HepG2 (cell line): ENCODE measurements around the gene DPEP2NB. TPM values are rescaled to one million over a fixed set of nuclear protein-coding genes. Genes with fewer than 3 reads are reported as not detected.

Experiments
- ARID5B ChIP-seq: IDR thresholded peaks from 2 replicates; pipeline ENCODE4 v1.4.0; 2020; ENCODE audit warnings: mild to moderate bottlenecking, missing genetic modification reagents
- BORCS8-MEF2B ChIP-seq: sonication (generic); formaldehyde crosslinking; IDR thresholded peaks from 2 replicates; pipeline ENCODE4 v1.8.0; 2022; ENCODE audit warnings: mild to moderate bottlenecking, missing genetic modification reagents
- HNRNPK ChIP-seq: fragments of 200-400 bp; formaldehyde crosslinking; IDR thresholded peaks from 2 replicates; pipeline ENCODE4 v1.6.1; 2018; ENCODE audit warnings: low read length, low read depth, moderate library complexity, mild to moderate bottlenecking; ENCODE audit not compliant: poor library complexity, severe bottlenecking
- KDM4B ChIP-seq: sonication (generic); formaldehyde crosslinking; IDR thresholded peaks from 2 replicates; pipeline ENCODE4 v1.4.0; 2020; ENCODE audit warnings: missing genetic modification reagents
- MAZ ChIP-seq, 2 experiments: sonication (generic) in 1 of 2; formaldehyde crosslinking in 1 of 2; IDR thresholded peaks; 2 replicates each; pipeline versions ENCODE4 v1.5.0 to v1.6.1; 2012 to 2020; ENCODE audit warnings: low read depth in 2 of 2, mild to moderate bottlenecking in 2 of 2, borderline replicate concordance in 1 of 2, improper control_type of control experiment in 1 of 2, low read length in 1 of 2, missing genetic modification reagents in 1 of 2, moderate library complexity in 1 of 2
- MIER3 ChIP-seq: IDR thresholded peaks from 2 replicates; pipeline ENCODE4 v1.6.1; 2016; ENCODE audit warnings: missing compliant biosample characterization, borderline replicate concordance
- MNT ChIP-seq: fragments of 450-650 bp; IDR thresholded peaks from 2 replicates; pipeline ENCODE4 v1.6.1; 2016
- NR2F2 ChIP-seq: IDR thresholded peaks from 2 replicates; pipeline ENCODE4 v1.6.1; 2012; ENCODE audit warnings: low read depth, inconsistent platforms, borderline replicate concordance
- NR3C1 ChIP-seq: sonication (generic); formaldehyde crosslinking; IDR thresholded peaks from 2 replicates; pipeline ENCODE4 v1.4.0; 2020; ENCODE audit warnings: missing genetic modification reagents
- PCBP1 ChIP-seq: fragments of 200-400 bp; formaldehyde crosslinking; IDR thresholded peaks from 2 replicates; pipeline ENCODE4 v1.6.1; 2017; ENCODE audit warnings: mild to moderate bottlenecking, low read depth, low read length, borderline replicate concordance
- REST ChIP-seq, 2 experiments: IDR thresholded peaks; 2 replicates each; pipeline ENCODE4 v1.6.1; 2011 to 2012; ENCODE audit warnings: low read length in 2 of 2, borderline replicate concordance in 1 of 2, low read depth in 1 of 2, mild to moderate bottlenecking in 1 of 2, moderate library complexity in 1 of 2
- RNF2 ChIP-seq: fragments of 450-650 bp; conservative IDR thresholded peaks from 2 replicates; pipeline ENCODE4 v1.6.1; 2016; ENCODE audit warnings: low read depth
- SRF ChIP-seq: IDR thresholded peaks from 2 replicates; pipeline ENCODE4 v1.6.1; 2011; ENCODE audit warnings: mild to moderate bottlenecking, low read depth, low read length, moderate library complexity
- SUZ12 ChIP-seq: fragments of 150-350 bp; IDR thresholded peaks from 2 replicates; pipeline ENCODE4 v1.6.1; 2014; ENCODE audit warnings: low read depth, low read length
- ZNF224 ChIP-seq: sonication (generic); formaldehyde crosslinking; IDR thresholded peaks from 2 replicates; pipeline ENCODE4 v1.5.0; 2020; ENCODE audit warnings: mild to moderate bottlenecking, missing genetic modification reagents
- ZNF44 ChIP-seq: sonication (generic); formaldehyde crosslinking; IDR thresholded peaks from 2 replicates; pipeline ENCODE4 v1.5.1; 2020; ENCODE audit warnings: mild to moderate bottlenecking, missing genetic modification reagents
- ZNF510 ChIP-seq: sonication (generic); formaldehyde crosslinking; IDR thresholded peaks from 2 replicates; pipeline ENCODE4 v1.4.0; 2020; ENCODE audit warnings: low read depth, mild to moderate bottlenecking, missing genetic modification reagents
- ZNF788 ChIP-seq: sonication (generic); formaldehyde crosslinking; IDR thresholded peaks from 2 replicates; pipeline ENCODE4 v1.5.0; 2020; ENCODE audit warnings: mild to moderate bottlenecking, missing genetic modification reagents, borderline replicate concordance
- polyA plus RNA-seq, 8 experiments: library from polyadenylated mRNA; depleted of rRNA in 3 of 8; stranded (reverse) in 7 of 8; unstranded in 1 of 8; fragments of >200 nt; fragmentation: Illumina TruSeq in 4 of 8; extraction: Trizol in 4 of 8; gene quantifications; 2 replicates each; pipeline versions ENCODE4 v1.2.1 to v1.2.3, GENCODE V29; 2011 to 2016; ENCODE audit warnings: low read depth in 4 of 8, missing spikeins in 1 of 8, mixed read lengths in 1 of 8; ENCODE audit not compliant: insufficient read depth in 1 of 8
- total RNA-seq, 5 experiments: library from RNA; depleted of rRNA; stranded (reverse); fragments of >200 nt; fragmentation: Illumina TruSeq; extraction: Trizol; gene quantifications; 2 replicates each; pipeline ENCODE4 v1.2.3, GENCODE V29; 2016; ENCODE audit warnings: low read depth in 1 of 5

DPEP2NB gene
- total and polyA plus RNA-seq, 2 of the 13 experiments (the other 11 are each of a cell fraction or from before 2014, with no cell fraction given): not detected

GRCh38 chr16:68022728-68023537 is 7.2 kb upstream of the DPEP2NB start, which contains the start of the genes DDX28 and DUS2 (continued):
- TF ChIP-seq ARID5B (CRISPR knock-in tag) (peak; percentile 77), BORCS8-MEF2B (CRISPR knock-in tag) (peak; percentile 89), KDM4B (CRISPR knock-in tag) (peak; percentile 93; the same call in 1 of the 2 replicates), MAZ (IDR thresholded peaks at IDR 0.05; ENCODE audit: borderline replicate concordance, low read depth, low read length) (peak; percentile 55; the same call in 1 of the 2 replicates), MAZ (CRISPR knock-in tag; IDR thresholded peaks at IDR 0.05; ENCODE audit: low read depth) (peak; percentile 79), MIER3 (CRISPR knock-in tag) (peak; percentile 94), ZNF788 (CRISPR knock-in tag) (peak; percentile 95), ZNF510 (CRISPR knock-in tag) (no peak), NR2F2 (peak; percentile 70; the same call in 1 of the 2 replicates), PCBP1 (peak; percentile 92), SRF (peak; percentile 83), HNRNPK (no peak), NR3C1 (CRISPR knock-in tag) (no peak), ZNF44 (CRISPR knock-in tag) (peak; percentile 87; the same call in 1 of the 2 replicates), REST (IDR thresholded peaks at IDR 0.05; ENCODE audit: borderline replicate concordance in 1 of 2, low read depth in 1 of 2, low read length in 2 of 2) (peak in 1 of 2 experiments; percentile 79; a peak in 1 of 4 replicates), MNT (peak; percentile 50), SUZ12 (no peak), RNF2 (peak; percentile 96), ZNF224 (CRISPR knock-in tag) (no peak; the same call in 1 of the 2 replicates)
